H1 (cell line): ENCODE measurements around the gene UBN1. TPM values are rescaled to one million over a fixed set of nuclear protein-coding genes. Genes with fewer than 3 reads are reported as not detected.

Experiments used
- CTCF ChIA-PET: fragments of 300-600 bp; sonication (Branson Sonifier 250); formaldehyde crosslinking; loops from one replicate; lab custom pipeline; 2021; ENCODE audit not compliant: partially characterized antibody; lab: Charles Lee
- POLR2A ChIA-PET: fragments of 300-600 bp; sonication (Branson Sonifier 250); formaldehyde crosslinking; loops from one replicate; lab custom pipeline; 2021; ENCODE audit warnings: inconsistent platforms; ENCODE audit not compliant: partially characterized antibody; lab: Charles Lee
- DNase-seq, 2 experiments: peaks; one replicate each; pipeline versions ENCODE4 v3.0.0 to v3.0.0-alpha.2; 2010 to 2022; ENCODE audit warnings: low spot score in 2 of 2, low read depth in 1 of 2, mixed read lengths in 1 of 2
- FAIRE-seq: peaks from 2 replicates; lab custom pipeline; 2011; peaks lifted over from hg19 to GRCh38; lab: Jason Lieb, UNC
- H2AFZ ChIP-seq: 2 replicates; pipeline ENCODE4 v1.8.1; 2012; ENCODE audit warnings: low read length, inconsistent platforms
- H2AK5ac ChIP-seq: 2 replicates; pipeline ENCODE4 v1.6.1; 2013; ENCODE audit warnings: low read depth, low read length
- H2BK120ac ChIP-seq: replicated peaks from 2 replicates; pipeline ENCODE3; 2013; ENCODE audit warnings: low read depth, low read length, inconsistent platforms
- H2BK12ac ChIP-seq: 2 replicates; pipeline ENCODE4 v1.6.1; 2013; ENCODE audit warnings: low read depth, low read length
- H2BK15ac ChIP-seq: 2 replicates; pipeline ENCODE4 v1.6.1; 2013; ENCODE audit warnings: low read length
- H2BK20ac ChIP-seq: 2 replicates; pipeline ENCODE4 v1.6.1; 2013; ENCODE audit warnings: low read length
- H2BK5ac ChIP-seq: 2 replicates; pipeline ENCODE4 v1.6.1; 2013; ENCODE audit warnings: low read depth, low read length
- H3K14ac ChIP-seq: 2 replicates; pipeline ENCODE4 v1.6.1; 2013; ENCODE audit warnings: inconsistent platforms; ENCODE audit not compliant: insufficient read length
- H3K18ac ChIP-seq: 2 replicates; pipeline ENCODE4 v1.6.1; 2013; ENCODE audit warnings: low read length; ENCODE audit errors: extremely low read depth
- H3K23ac ChIP-seq: 2 replicates; pipeline ENCODE4 v1.6.1; 2013; ENCODE audit warnings: inconsistent platforms; ENCODE audit not compliant: insufficient read length
- H3K23me2 ChIP-seq: 2 replicates; pipeline ENCODE4 v1.6.1; 2013; ENCODE audit warnings: low read depth, low read length
- H3K27ac ChIP-seq: 2 replicates; pipeline ENCODE4 v1.6.1; 2011; ENCODE audit warnings: low read depth, low read length, inconsistent platforms
- H3K27me3 ChIP-seq, 4 experiments: replicated peaks in 1 of 4; 1 replicate in 1 of 4; 2 replicates in 3 of 4; pipeline versions ENCODE4 v1.6.1 to v1.8.1; 2011 to 2013; ENCODE audit warnings: low read length in 3 of 4, mild to moderate bottlenecking in 3 of 4, inconsistent platforms in 2 of 4, mixed read lengths in 2 of 4, moderate library complexity in 1 of 4; ENCODE audit not compliant: control insufficient read depth in 3 of 4, insufficient read depth in 3 of 4; ENCODE audit errors: extremely low read depth in 1 of 4
- H3K36me3 ChIP-seq, 4 experiments: 2 replicates each; pipeline versions ENCODE4 v1.6.1 to v1.8.1; 2011 to 2013; ENCODE audit warnings: mild to moderate bottlenecking in 4 of 4, low read length in 3 of 4, moderate library complexity in 2 of 4, control low read depth in 1 of 4, inconsistent platforms in 1 of 4; ENCODE audit not compliant: insufficient read depth in 4 of 4, control insufficient read depth in 2 of 4
- H3K4ac ChIP-seq: replicated peaks from 2 replicates; pipeline ENCODE3; 2013; ENCODE audit warnings: low read length, low read depth, mixed read lengths, inconsistent platforms; ENCODE audit not compliant: insufficient read length
- H3K4me1 ChIP-seq, 4 experiments: replicated peaks in 1 of 4; 1 replicate in 1 of 4; 2 replicates in 3 of 4; pipeline versions ENCODE4 v1.6.1 to v1.8.1; 2011 to 2013; ENCODE audit warnings: low read length in 3 of 4, inconsistent platforms in 2 of 4, mixed read lengths in 1 of 4; ENCODE audit not compliant: insufficient read depth in 4 of 4, control insufficient read depth in 3 of 4
- H3K4me2 ChIP-seq, 2 experiments: 2 replicates each; pipeline versions ENCODE4 v1.6.1 to v1.8.1; 2011 to 2013; ENCODE audit warnings: low read depth in 2 of 2, low read length in 2 of 2, control low read depth in 1 of 2, inconsistent platforms in 1 of 2, mild to moderate bottlenecking in 1 of 2; ENCODE audit not compliant: insufficient read depth in 1 of 2
- H3K4me3 ChIP-seq, 4 experiments: fragments of 200-600, 300-600 bp in 1 of 4; sonication (generic), shearing (Covaris generic), sonication (Bioruptor Twin) in 1 of 4; 2 replicates each; pipeline versions ENCODE4 v1.5.1 to v1.8.1; 2011 to 2016; ENCODE audit warnings: low read length in 4 of 4, low read depth in 3 of 4, control low read depth in 2 of 4, inconsistent platforms in 2 of 4, mild to moderate bottlenecking in 2 of 4, mixed read lengths in 1 of 4, moderate library complexity in 1 of 4; ENCODE audit not compliant: insufficient read depth in 2 of 4; ENCODE audit errors: extremely low read depth in 1 of 4
- H3K56ac ChIP-seq: replicated peaks from 2 replicates; pipeline ENCODE3; 2013; ENCODE audit warnings: low read depth, mild to moderate bottlenecking, mixed read lengths, low read length, inconsistent platforms; ENCODE audit not compliant: insufficient read length
- H3K79me1 ChIP-seq: 2 replicates; pipeline ENCODE4 v1.6.1; 2013; ENCODE audit warnings: low read depth, low read length, control low read depth
- H3K79me2 ChIP-seq, 2 experiments: 2 replicates each; pipeline versions ENCODE4 v1.6.1 to v1.8.1; 2012 to 2013; ENCODE audit warnings: low read length in 2 of 2, mild to moderate bottlenecking in 2 of 2, inconsistent platforms in 1 of 2; ENCODE audit not compliant: insufficient read depth in 2 of 2, control insufficient read depth in 1 of 2
- H3K9ac ChIP-seq, 4 experiments: replicated peaks in 1 of 4; 1 replicate in 1 of 4; 2 replicates in 3 of 4; pipeline versions ENCODE4 v1.6.1 to v1.8.1; 2011 to 2013; ENCODE audit warnings: low read depth in 3 of 4, low read length in 3 of 4, control low read depth in 2 of 4, mild to moderate bottlenecking in 2 of 4, moderate library complexity in 2 of 4, inconsistent platforms in 1 of 4; ENCODE audit errors: extremely low read depth in 1 of 4
- H3K9me3 ChIP-seq, 2 experiments: 2 replicates each; pipeline versions ENCODE4 v1.6.1 to v1.8.1; 2012 to 2013; ENCODE audit warnings: mild to moderate bottlenecking in 2 of 2, moderate library complexity in 2 of 2, control low read depth in 1 of 2, inconsistent platforms in 1 of 2, low read depth in 1 of 2, low read length in 1 of 2, mixed read lengths in 1 of 2; ENCODE audit not compliant: insufficient read depth in 2 of 2
- H4K20me1 ChIP-seq, 2 experiments: replicated peaks in 1 of 2; 2 replicates each; pipeline versions ENCODE3 to v1.8.1; 2011 to 2013; ENCODE audit warnings: inconsistent platforms in 2 of 2, low read length in 2 of 2, mild to moderate bottlenecking in 1 of 2; ENCODE audit not compliant: insufficient read depth in 2 of 2, control insufficient read depth in 1 of 2
- H4K5ac ChIP-seq: 2 replicates; pipeline ENCODE4 v1.6.1; 2013; ENCODE audit warnings: low read length, low read depth, mixed read lengths, inconsistent platforms; ENCODE audit not compliant: insufficient read length
- H4K8ac ChIP-seq: 2 replicates; pipeline ENCODE4 v1.8.0; 2013; ENCODE audit warnings: mild to moderate bottlenecking, moderate library complexity, low read length, inconsistent platforms; ENCODE audit not compliant: insufficient read depth; ENCODE audit errors: extremely low read depth
- H4K91ac ChIP-seq: replicated peaks from 2 replicates; pipeline ENCODE3; 2013; ENCODE audit warnings: low read length, mixed read lengths, inconsistent platforms; ENCODE audit not compliant: insufficient read length
- EP300 ChIP-seq, 2 experiments: IDR thresholded peaks; 1 replicate in 1 of 2; 2 replicates in 1 of 2; pipeline ENCODE4 v1.6.1; 2011 to 2012; ENCODE audit warnings: low read depth in 2 of 2, low read length in 2 of 2, mild to moderate bottlenecking in 2 of 2, borderline replicate concordance in 1 of 2, inconsistent platforms in 1 of 2, moderate library complexity in 1 of 2
- KDM5A ChIP-seq: fragments of 200-600 bp; IDR thresholded peaks from 2 replicates; pipeline ENCODE4 v1.7.1; 2012; ENCODE audit warnings: mild to moderate bottlenecking, low read length, inconsistent platforms, mixed read lengths
- RXRA ChIP-seq: IDR thresholded peaks from 2 replicates; pipeline ENCODE4 v1.6.1; 2011; ENCODE audit warnings: low read depth, mild to moderate bottlenecking, low read length, moderate library complexity; ENCODE audit not compliant: insufficient read depth
- SP4 ChIP-seq: IDR thresholded peaks from 2 replicates; pipeline ENCODE4 v1.6.1; 2012; ENCODE audit warnings: low read length, inconsistent platforms
- WGBS, 2 experiments: shearing (Covaris generic) in 1 of 2; methylation state at CpG; one replicate each; pipeline versions ENCODE4 v1.1.6 to v1.1.7; 2013 to 2015; ENCODE audit warnings: low lambda C conversion rate in 2 of 2, mixed read lengths in 2 of 2, inconsistent platforms in 1 of 2, low coverage in 1 of 2, missing lambda C conversion rate in 1 of 2; ENCODE audit not compliant: insufficient replicate concordance in 2 of 2, insufficient coverage in 1 of 2, insufficient read length in 1 of 2; ENCODE audit errors: extremely low coverage in 1 of 2, missing lambda C conversion rate in 1 of 2; 5-methylcytosine and 5-hydroxymethylcytosine counted together
- polyA plus RNA-seq, 7 experiments: library from polyadenylated mRNA; depleted of rRNA in 3 of 7; stranded (reverse) in 5 of 7; unstranded in 2 of 7; fragments of >200 nt in 5 of 7; fragments of 200-250 nt in 2 of 7; gene quantifications; 1 replicate in 5 of 7; 2 replicates in 1 of 7; 4 replicates in 1 of 7; pipeline versions ENCODE4 v1.2.1 to v1.2.3, GENCODE V29; 2011 to 2013; ENCODE audit warnings: missing spikeins in 2 of 7, mixed read lengths in 2 of 7
- total RNA-seq: library from RNA; stranded (reverse); fragmentation: NEBNext Ultra II Directional; extraction: Animal tissue kit (Norgen Biotek cat#: 25700); gene quantifications from 2 replicates; pipeline ENCODE4 v1.2.1, GENCODE V29; 2021

The UBN1 gene
- total and polyA plus RNA-seq, 2 of the 8 experiments (the other 6 are each of a cell fraction or from before 2014, with no cell fraction given), result 16.2 to 37.0 TPM

DNA sequence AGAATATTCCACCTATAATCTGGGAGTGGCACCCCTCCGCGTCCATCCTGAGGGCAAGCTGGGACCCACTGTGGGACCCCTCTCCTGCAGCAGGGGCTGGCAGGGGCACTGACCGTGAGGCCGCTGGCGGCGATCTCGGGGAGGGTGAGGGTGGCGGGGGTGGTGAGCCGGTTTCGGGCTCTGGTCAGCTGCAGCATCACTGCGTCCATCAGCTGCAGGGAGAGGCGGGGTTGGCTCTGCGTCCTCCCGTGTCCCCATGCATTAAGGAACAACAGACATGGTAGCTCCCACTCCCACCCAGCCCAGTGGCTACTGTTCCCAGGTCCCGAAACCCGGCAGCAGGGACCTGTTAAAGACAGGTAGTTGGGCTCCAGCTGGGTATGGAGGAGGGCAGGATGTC is 48.8 kb upstream of the UBN1 start:
- Histone ChIP-seq H3K27me3 (no peaks in the 10 kb centered on the region), H2AFZ (no peak overlapping the region), H4K91ac (no peak overlapping the region), H3K4me3 (no peak overlapping the region), H3K9ac (no peak overlapping the region), H3K36me3 (peaks cover 0 to 2% (median 0%) of the 10 kb centered on the region in 4 experiments; a peak in 3 of 8 replicates), H3K4me1 (peaks cover 0 to 14% (median 8%) of the 10 kb centered on the region in 4 experiments; a peak in 4 of 7 replicates), H3K14ac (no peak overlapping the region), H4K8ac (no peak overlapping the region), H4K5ac (no peak overlapping the region), H3K4ac (no peak overlapping the region), H3K79me2 (no peaks in the 10 kb centered on the region), H3K56ac (no peak overlapping the region), H3K79me1 (no peaks in the 10 kb centered on the region), H3K23ac (no peak overlapping the region), H4K20me1 (peaks cover 0 to 5% of the 10 kb centered on the region in 2 experiments), H3K9me3 (no peaks in the 10 kb centered on the region), H3K23me2 (peaks cover 8% of the 10 kb centered on the region; the same call in 1 of the 2 replicates), H3K18ac (no peak overlapping the region), H2BK120ac (no peak overlapping the region), H2BK12ac (no peak overlapping the region), H2AK5ac (no peak overlapping the region), H2BK5ac (no peak overlapping the region), H3K4me2 (no peak overlapping the region), H2BK20ac (no peak overlapping the region), H2BK15ac (no peak overlapping the region), H3K27ac (no peak overlapping the region)
- CTCF ChIA-PET, result interaction anchor here (0.9 to 1.2 kb wide), 2 partner anchors 32 to 81 kb away, joined by 3 read pairs; partner anchors contain the start of gene ZNF500
- DNase-seq (no peak), FAIRE-seq (no peak)
- TF ChIP-seq SP4 (no peak), KDM5A (no peak), EP300 (IDR thresholded peaks at IDR 0.05; ENCODE audit: borderline replicate concordance in 1 of 2, low read depth in 2 of 2, low read length in 2 of 2) (no peak), RXRA (no peak)
- 86% methylated on average over 12 of the region's 16 CpGs; no CpG with 5 or more reads in 1 of the 2 experiments for WGBS, 2 experiments
- POLR2A ChIA-PET, result interaction anchor here (1.6 kb wide), 1 partner anchor 10 kb away, joined by 4 read pairs; no protein-coding TSS in a partner anchor
